H4 (cell line): Measurements from ENCODE around the gene PTPRG. TPM values are rescaled to one million over a fixed set of nuclear protein-coding genes. Genes with fewer than 3 reads are reported as not detected.

Experiments used
- DNase-seq: peaks from one replicate; pipeline ENCODE4 v3.0.0-alpha.2; 2015; ENCODE audit warnings: low spot score
- total RNA-seq: library from RNA; depleted of rRNA; stranded (reverse); fragments of >200 nt; shearing (Covaris generic); gene quantifications from 2 replicates; pipeline ENCODE4 v1.2.3, GENCODE V29; 2014

PTPRG gene
- total RNA-seq, 1 experiment from 2014 or later: 16.1 TPM

- no peak for DNase-seq
These were observed 303.5 kb downstream of the PTPRG start for GRCh38 chr3:61864886-61865285.

- no peak for DNase-seq
These were observed 304.2 kb downstream of the PTPRG start for GRCh38 chr3:61865466-61866152.

GRCh38 chr3:61866153-61866542 is 304.8 kb downstream of the PTPRG start:
- DNase-seq: no peak

- DNase-seq: no peak
These were observed 305.6 kb downstream of the PTPRG start for GRCh38 chr3:61866961-61867461.

- no peak for DNase-seq
These were observed 307.1 kb downstream of the PTPRG start for GRCh38 chr3:61868499-61868898.

- no peak for DNase-seq
These were observed 308.0 kb downstream of the PTPRG start for GRCh38 chr3:61869371-61869770.

- no peak for DNase-seq
These were observed 310.3 kb downstream of the PTPRG start for GRCh38 chr3:61871644-61872043.

GRCh38 chr3:61872077-61872706 is 310.8 kb downstream of the PTPRG start:
- DNase-seq: no peak

- no peak for DNase-seq
These were observed 313.9 kb downstream of the PTPRG start for GRCh38 chr3:61875046-61875844.

- DNase-seq: no peak
These were observed 314.8 kb downstream of the PTPRG start for GRCh38 chr3:61875976-61876671.

- peak; percentile 6 for DNase-seq
These were observed 315.4 kb downstream of the PTPRG start for GRCh38 chr3:61876797-61877196.

GRCh38 chr3:61877359-61878138 is 316.2 kb downstream of the PTPRG start:
- peak; percentile 33 for DNase-seq

- no peak for DNase-seq
These were observed 320.9 kb downstream of the PTPRG start for GRCh38 chr3:61882253-61882652.

- DNase-seq: no peak
These were observed 323.4 kb downstream of the PTPRG start for GRCh38 chr3:61884794-61885193.

GRCh38 chr3:61885414-61885813 is 324.0 kb downstream of the PTPRG start:
- DNase-seq: no peak

- DNase-seq: no peak
These were observed 325.8 kb downstream of the PTPRG start for GRCh38 chr3:61887206-61887605.

- no peak for DNase-seq
These were observed 327.9 kb downstream of the PTPRG start for GRCh38 chr3:61889259-61889658.

- DNase-seq: no peak
These were observed 328.8 kb downstream of the PTPRG start for GRCh38 chr3:61890167-61890566.

GRCh38 chr3:61890586-61890985 is 329.2 kb downstream of the PTPRG start:
- DNase-seq: no peak

GRCh38 chr3:61892891-61893290 is 331.5 kb downstream of the PTPRG start:
- DNase-seq: no peak
